Vein endothelial cell (primary cell): ENCODE results near the gene ANKZF1. TPM values are rescaled to one million over a fixed set of nuclear protein-coding genes. Genes with fewer than 3 reads are reported as not detected.

ENCODE experiments used
- total RNA-seq: library from RNA; depleted of rRNA; stranded (reverse); fragments of >200 nt; gene quantifications from 2 replicates; pipeline ENCODE4 v1.2.3, GENCODE V29; 2012

Gene ANKZF1
- total RNA-seq = 18.5 and 22.5 TPM in 2 replicates

DNA sequence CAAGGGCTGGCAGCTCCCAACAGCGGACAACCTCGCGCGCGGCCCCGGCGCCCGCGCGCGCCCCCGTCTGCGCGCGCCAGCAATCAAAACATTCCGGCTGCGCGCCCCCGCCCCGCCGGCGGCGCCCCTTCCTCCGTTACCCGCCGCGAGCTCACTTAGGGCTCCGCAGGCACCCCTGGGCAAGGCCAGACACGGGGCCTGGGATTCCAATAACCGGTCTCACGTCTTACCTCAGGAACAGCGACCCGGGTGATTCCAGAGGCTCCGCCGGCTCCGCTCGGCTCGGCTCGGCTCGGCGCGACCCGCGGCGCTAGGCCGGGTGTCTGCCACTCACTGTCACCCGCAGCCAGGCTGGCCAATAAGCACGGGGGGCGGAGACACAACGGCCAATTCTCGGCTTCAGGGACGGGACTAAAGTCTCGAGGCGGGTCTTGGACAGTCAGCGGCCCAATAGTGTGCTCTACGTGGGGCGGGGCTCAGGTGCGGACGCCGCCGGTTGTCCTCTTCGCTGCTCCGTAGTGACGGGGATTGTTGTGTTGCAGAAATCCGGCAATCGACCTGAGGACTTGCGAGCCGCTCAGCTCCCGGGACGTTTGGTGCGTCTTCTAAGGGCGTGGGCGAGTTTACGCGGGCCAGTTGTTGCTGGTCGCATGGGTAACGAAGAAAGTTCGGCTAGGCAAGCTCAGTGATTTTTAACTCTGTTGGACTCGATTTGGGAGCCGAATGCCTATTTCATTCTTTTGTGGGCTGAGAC is at the start of gene ANKZF1, which contains the start of gene ATG9A:
TSS of gene ANKZF1 (plus strand) at position 502 of the 754 bp plus-strand sequence. CDS start 452 bp downstream, outside the sequence.
TSS of gene ATG9A (minus strand) at position 332 of the 754 bp plus-strand sequence. CDS start 1,612 bp downstream, outside the sequence.

GRCh38 chr2:219206328-219207133 is 23.1 kb upstream of the ANKZF1 start, which contains the start of gene ZFAND2B:
TSS of gene ZFAND2B (plus strand) at chr2:219206782. CDS start at chr2:219206988, 206 bp downstream.

DNA sequence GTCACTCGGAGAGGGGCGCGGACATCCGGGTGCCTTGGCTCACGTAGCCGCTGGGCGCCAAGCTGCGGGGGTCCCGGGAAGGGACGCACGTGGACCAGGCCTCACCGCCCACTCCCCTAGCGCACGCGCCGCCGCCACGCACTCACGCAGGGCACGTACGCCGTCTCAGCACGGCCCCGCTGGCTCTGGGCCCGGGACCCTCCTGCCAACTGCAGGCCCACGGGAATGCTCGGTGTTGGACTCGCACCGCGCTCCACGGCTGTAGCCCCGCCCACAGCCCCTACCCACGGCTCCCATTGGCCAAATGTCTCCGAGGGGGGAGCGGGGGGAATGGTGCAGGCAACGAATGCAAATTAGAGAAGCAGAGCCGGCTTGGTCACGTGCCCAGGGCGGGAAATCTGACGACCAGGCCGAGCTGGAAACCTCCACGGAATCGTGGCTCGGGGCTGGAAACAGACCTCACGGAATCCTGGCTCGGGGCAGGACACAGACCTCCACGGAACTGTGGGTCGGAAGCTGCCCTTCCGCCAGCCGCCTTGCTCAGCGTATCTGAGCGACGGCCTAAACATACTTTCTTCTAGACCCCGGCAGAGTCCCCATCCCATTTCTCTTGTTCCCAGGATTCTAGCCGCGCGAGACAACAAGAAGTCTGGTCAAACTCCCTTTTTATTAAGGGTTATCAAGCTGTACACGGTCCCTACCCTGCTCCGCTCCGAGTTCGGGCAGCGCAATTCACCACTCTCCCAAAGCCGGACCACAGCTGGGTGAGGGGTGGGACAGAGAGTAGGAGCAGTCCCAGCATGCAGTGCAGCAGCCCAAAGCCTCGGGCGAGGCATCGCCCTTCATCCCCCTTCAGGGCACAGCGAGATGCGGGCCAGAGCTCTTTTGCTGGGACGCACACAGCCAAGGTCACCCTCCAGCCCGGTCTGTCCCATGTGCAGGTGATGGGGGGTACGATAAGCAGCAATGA is 10.6 kb upstream of the ANKZF1 start, which contains the start of gene ABCB6:
TSS of gene ABCB6 (minus strand) at position 227 of the 970 bp plus-strand sequence. CDS start 285 bp downstream, outside the sequence.

DNA sequence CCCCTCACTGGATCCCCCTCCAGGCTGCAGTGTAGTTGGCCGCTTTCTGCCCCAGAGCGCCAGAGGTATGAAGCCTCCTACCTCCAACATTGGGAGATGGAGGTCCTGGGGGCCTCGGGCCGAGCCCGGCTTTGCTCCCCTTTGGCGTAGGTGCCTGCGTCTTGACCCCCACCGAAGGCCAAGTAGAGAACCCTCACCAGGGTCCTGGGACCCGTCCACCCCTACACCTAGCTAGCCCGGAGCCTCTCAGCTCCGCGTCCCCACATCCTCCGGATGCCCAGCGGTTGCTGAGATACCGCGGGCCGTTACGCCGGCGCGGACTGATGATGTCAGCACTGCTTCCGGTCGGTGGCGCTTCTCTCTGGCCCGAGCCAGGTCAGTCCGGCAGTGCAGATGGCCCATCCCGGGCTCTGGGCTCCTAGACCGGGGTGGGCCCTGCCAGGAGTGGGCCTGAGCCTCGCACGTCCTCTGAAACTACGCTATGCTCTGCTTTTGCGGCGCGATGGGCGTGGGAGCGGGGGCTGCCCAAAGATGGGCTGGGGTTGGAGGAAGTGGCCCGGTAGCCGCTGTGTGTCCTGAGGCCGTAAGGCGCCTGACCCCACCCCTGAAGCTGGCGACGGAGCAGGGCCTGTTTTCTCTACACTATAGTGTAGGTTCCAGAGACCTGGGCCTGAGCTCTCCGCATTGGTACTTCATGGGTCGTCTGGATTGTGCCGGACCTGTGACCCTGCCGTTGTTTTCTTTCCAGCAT is 15.7 kb downstream of the ANKZF1 start, which contains the start of the genes GLB1L and STK16:
TSS of gene GLB1L (minus strand) at position 297 of the 751 bp plus-strand sequence. CDS start 1,871 bp downstream, outside the sequence.
TSS of gene STK16 (plus strand) at position 332 of the 751 bp plus-strand sequence. CDS start 521 bp downstream, outside the sequence.

DNA sequence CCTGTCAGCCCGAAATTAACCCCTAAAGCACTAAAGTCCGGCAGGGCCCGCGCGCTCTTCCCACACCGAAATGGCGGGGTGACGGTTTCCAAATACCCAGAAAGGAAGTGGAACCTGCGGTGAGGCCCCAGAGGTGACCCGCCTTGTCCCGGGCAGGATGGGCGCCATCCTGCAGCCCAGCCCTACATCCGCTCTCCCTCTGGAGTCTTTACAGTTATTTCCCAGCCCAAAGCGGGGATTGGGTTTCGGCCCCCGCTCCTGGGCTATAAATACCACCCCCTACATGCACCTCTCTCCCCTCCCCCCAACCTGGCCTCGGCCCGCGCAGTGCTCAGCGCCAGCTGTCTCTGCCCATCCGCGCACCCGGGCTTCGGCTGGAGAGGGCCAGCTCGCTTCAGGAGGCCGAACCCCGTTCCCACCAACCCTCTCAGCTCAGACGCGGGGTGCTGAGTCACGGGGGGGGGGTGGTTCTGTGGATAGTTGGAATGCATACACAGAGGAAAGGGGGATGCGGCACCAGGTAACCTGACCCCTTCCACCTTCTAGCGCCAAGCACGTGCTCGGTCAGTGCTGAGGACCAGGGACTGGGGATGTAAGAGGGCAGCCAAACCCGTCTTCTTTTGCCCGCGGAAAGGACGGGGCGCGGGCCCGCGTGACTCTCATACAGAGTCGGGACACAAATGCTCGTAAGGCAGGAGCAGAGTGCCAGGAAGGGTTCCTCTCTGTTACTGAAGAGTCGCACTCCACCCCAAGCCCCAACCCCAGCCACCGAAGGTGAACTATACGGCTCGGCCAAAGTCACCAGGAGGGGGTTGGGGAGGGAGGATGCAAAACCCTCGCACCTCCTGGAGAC is 23.5 kb downstream of the ANKZF1 start, which contains the start of gene TUBA4B:
TSS of gene TUBA4B (plus strand) at position 344 of the 853 bp plus-strand sequence. CDS start at position 509, 165 bp downstream.

GRCh38 chr2:219253753-219254589 is 24.4 kb downstream of the ANKZF1 start, which contains the start of gene TUBA4A:
TSS of gene TUBA4A (minus strand) at chr2:219253918. CDS start at chr2:219253858, 60 bp downstream.

GRCh38 chr2:219279151-219279915 is 49.7 kb downstream of the ANKZF1 start, which contains the start of gene DNAJB2:
TSS of gene DNAJB2 (plus strand) at chr2:219279366. CDS start at chr2:219279834, 468 bp downstream.

Other genes with a start within 250 kb of the ANKZF1 start
- gene FEV, start 244.6 kb upstream of the ANKZF1 start, total RNA-seq = not detected in 2 replicates
- gene CRYBA2, start 236.4 kb upstream of the ANKZF1 start, total RNA-seq = not detected in 2 replicates
- not detected in 2 replicates for gene CFAP65, start 188.3 kb upstream of the ANKZF1 start, total RNA-seq
- 0.33 TPM in 1 of 2 replicates, not detected in the other for gene IHH, start 168.9 kb upstream of the ANKZF1 start, total RNA-seq
- 19.3 and 23.3 TPM in 2 replicates for gene NHEJ1, start 69.0 kb upstream of the ANKZF1 start, total RNA-seq
- 2.3 and 2.6 TPM in 2 replicates for gene SLC23A3, start 59.8 kb upstream of the ANKZF1 start, total RNA-seq
- gene CNPPD1, start 52.9 kb upstream of the ANKZF1 start, total RNA-seq = 25.2 TPM in 2 replicates
- 55.8 and 64.0 TPM in 2 replicates for gene RETREG2, start 51.5 kb upstream of the ANKZF1 start, total RNA-seq
- gene ZFAND2B, start 23.0 kb upstream of the ANKZF1 start, total RNA-seq = 20.3 and 22.2 TPM in 2 replicates
- 15.7 and 18.9 TPM in 2 replicates for gene ABCB6, start 10.8 kb upstream of the ANKZF1 start, total RNA-seq
- gene ATG9A, start 170 bp upstream of the ANKZF1 start, total RNA-seq = 66.6 and 70.7 TPM in 2 replicates
- 5.7 and 6.9 TPM in 2 replicates for gene GLB1L, start 15.6 kb downstream of the ANKZF1 start, total RNA-seq
- gene STK16, start 15.7 kb downstream of the ANKZF1 start, total RNA-seq = 21.9 and 31.5 TPM in 2 replicates
- gene TUBA4B, start 23.4 kb downstream of the ANKZF1 start, total RNA-seq = not detected in 2 replicates
- gene TUBA4A, start 24.1 kb downstream of the ANKZF1 start, total RNA-seq = 24.8 and 25.0 TPM in 2 replicates
- 19.6 and 24.5 TPM in 2 replicates for gene DNAJB2, start 49.6 kb downstream of the ANKZF1 start, total RNA-seq
- gene PTPRN, start 79.6 kb downstream of the ANKZF1 start, total RNA-seq = not detected in 2 replicates
- gene RESP18, start 102.9 kb downstream of the ANKZF1 start, total RNA-seq = not detected in 2 replicates
- gene DNPEP, start 158.1 kb downstream of the ANKZF1 start, total RNA-seq = 57.2 and 60.8 TPM in 2 replicates
- under 0.01 TPM in 1 of 2 replicates, not detected in the other for gene DES, start 188.6 kb downstream of the ANKZF1 start, total RNA-seq
- gene SPEG, start 205.0 kb downstream of the ANKZF1 start, total RNA-seq = under 0.01 and 1.4 TPM in 2 replicates